Measurements from ENCODE around the gene VPS33B.
A peak's percentile ranks its signal among the peaks of the same experiment; 100 is the strongest.

Gene VPS33B

DNA sequence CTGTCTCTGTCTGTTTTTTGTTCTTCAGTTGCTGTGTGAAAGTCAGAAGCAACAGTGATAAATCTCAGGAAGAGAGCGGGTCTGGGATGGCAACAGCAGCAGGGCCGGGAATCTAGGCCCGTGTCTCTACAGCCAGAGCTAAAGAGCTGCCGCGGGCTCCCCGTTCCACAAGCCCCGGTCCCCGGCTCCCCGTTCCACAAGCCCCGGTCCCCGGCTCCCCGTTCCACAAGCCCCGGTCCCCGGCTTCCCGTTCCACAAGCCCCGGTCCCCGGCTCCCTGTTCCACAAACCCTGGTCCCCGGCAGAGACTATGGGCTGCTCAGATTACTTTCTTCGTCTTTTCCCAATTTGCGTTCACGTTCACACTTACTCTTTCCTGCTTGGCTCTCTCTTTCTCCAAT, 48.2 kb downstream of the VPS33B start:
- DNase-seq (ENCODE audit: low read depth), result no peak

DNA sequence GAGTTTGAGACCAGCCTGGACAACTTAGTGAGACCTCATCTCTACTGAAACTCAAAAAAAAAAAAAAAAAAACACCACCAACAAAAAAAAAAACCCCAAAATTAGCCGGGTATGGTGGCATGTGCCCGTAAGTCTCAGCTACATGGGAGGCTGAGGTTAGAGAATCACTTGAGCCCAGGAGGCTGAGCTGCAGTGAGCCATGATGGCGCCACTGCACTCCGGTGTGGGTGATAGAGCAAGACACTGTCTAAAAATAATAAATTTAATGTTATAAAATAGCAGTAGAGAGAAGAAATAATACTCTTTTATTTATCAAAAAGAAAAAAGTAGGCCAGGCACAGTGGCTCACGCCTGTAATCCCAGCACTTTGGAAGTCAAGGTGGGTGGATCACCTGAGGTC, 50.3 kb downstream of the VPS33B start:
- no peak for DNase-seq (ENCODE audit: low read depth)

DNA sequence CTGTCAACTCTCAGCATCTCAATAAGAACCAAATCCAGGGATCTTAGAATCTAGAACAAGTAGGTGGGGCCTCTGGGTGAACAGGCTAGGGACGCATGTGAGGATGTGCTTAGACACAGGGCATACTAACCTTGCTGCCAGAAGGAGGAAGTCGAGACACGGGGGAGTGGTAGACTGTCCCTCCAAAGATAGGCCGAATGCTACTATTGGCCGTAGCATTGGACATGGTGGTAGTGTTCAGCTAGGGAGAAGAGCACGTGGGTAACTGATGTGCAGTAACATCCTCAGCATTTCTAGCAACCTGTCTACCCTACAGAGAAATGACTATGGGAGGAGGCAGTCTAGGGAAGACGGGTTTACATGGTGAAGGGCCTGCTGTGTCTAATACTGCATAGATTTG, 52.1 kb downstream of the VPS33B start:
- no peak for DNase-seq (ENCODE audit: low read depth)

DNA sequence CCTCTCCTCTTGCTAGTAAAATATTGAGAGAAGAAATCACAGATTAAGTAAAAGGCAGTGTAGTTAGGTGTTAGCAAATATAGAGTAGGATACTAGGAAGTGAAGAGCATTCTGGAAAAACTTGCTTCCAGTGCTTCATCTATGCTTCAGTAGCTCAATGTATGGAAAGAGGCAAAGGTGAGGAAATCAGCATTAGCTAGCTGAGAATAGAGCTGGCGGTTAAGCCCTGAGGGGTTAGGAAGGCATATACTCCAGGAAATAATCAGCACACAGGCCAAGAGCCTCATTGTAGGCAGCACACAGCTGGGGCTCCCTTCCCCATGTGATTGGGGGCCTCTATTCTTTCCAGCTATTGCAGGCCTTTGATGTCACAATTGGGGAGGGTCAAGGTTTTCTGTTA, 54.0 kb downstream of the VPS33B start:
- DNase-seq (ENCODE audit: low read depth), result no peak

DNA sequence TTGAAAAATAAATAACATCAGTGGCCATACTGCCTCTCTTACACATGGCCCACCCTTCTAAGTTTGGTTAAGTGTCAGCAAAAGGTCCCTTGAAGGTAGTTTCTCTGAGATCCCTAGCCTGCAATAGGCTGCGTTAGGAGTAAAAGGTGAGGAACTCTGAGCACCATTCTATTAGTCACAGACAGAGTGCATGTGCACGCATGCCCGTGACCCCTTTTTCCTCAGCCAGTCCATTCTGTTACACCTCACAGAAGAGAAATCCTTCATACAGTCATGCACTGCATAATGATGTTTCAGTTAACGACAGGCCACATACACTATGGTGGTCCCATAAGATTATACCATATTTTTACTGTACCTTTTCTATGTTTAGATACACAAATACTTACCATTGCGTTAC, 55.2 kb downstream of the VPS33B start:
- DNase-seq (ENCODE audit: low read depth), result no peak

DNA sequence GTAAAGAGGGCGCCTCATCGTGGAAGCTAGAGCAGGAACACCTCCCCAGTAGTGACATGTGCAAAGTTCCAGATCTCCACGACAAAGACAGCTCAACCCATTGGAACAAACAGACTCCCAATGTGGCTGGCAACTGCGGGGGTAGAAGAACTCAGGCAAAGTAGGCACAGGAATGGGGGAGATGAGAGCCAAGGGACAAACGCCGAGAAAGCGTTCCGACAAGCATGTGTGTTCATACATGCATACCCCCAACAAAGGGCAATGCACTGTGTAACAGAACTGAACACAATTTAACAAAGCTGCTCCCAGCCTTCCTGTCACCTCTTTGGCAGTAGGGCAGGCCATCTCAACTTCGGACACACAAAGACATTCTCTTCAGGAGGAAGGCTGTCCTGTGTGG, 56.1 kb downstream of the VPS33B start:
- no peak for DNase-seq (ENCODE audit: low read depth)

DNA sequence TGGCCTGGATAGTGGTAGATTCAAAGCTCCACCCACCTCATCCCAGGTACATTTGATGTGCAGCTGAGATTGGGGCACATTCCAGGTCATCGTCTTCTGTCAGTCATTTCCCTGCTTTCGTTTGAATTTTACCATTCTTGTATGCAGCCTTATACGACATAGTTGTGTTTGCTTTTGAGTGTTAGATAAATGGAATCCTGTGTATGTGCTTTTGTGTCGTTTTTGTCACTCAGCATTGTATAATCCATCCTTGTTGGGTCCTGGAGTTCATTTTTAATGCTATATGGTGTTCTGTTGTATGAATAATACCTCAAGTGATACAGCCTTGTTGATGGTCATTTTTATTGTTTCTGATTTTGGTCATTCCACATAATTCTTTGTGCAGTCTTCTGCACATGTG, 60.4 kb downstream of the VPS33B start:
- no peak for DNase-seq (ENCODE audit: low read depth)

DNA sequence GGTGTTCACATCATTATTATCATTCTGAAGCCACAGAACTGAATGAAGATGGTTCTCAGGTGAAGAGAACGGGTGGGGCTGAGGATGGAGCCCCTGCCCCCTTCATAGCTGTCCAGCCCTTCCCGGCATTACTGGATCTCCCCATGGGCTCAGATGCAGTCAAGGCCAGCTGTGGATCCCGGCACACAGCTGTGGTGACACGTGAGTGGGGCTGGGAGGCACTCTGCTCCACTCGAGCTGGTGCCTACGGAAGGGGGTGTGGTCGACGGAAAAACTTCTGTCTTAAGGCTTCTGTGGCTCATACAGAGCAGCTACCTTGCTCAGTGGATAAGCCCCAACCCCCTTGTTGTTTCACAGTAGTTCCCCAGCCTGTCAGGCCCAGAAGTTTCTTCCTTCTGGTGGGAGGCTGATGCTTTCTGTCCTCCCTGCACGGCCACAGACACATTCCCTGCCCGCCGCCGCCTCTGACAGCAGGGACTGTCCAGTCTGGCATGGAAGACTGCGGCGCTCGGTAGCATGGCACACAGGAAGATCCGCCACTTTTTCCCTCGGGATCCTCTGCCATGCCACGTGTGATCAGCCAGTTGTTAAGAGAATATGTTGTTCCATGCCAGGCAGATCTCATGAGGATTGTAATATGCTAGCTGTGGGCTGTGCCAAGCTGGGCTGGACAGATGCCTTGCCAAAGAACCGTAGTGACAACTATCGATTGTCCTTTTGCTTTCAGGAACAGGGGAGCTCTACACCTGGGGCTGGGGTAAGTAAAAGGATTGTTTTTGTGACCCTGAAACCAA, 61.9 kb downstream of the VPS33B start:
- no peak for DNase-seq (ENCODE audit: low read depth)

DNA sequence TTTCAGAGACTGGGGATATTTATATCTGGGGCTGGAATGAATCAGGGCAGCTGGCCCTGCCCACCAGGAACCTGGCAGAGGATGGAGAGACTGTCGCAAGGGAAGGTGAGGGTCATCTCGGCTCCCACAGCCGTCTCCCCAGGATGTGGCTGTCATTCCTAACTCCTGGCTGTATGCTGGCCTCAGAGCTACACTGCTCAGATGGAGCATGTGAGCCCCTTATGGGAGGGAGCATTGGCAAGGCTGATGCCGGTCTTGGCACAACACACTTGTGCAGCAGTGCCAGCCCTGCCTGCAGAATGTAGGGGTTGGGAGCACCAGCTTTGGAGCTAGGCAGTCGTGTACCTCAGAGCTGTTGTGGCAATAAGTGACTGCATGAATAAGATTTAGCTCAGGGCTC, 62.5 kb downstream of the VPS33B start:
- DNase-seq (ENCODE audit: low read depth), result no peak

DNA sequence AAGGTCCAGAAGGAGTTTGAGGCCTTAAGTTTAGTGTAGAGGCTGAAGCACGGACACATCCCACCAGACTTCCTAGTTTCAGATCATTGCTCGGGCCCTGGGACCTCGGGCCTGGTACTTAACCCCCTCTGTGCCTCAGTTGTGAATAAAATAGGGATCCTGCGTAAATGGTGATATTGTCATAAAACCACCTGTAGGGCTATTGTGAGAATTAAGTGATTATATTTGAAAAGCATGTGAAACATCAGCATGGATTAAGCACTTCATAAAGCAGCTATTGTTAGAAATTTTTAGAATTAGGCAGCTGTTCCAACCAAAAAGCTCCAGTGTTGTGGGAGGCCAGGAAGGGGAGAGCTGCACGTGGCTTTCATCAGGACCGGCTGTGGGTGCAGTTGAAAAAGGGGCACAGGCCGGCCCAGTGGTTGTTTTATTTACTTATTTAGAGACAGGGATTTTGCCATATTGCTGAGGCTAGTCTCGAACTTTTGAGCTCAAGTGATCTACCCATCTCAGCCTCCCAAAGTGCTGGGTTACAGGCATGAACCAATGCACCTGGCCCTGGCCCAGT, 63.3 kb downstream of the VPS33B start:
- no peak for DNase-seq (ENCODE audit: low read depth)

DNA sequence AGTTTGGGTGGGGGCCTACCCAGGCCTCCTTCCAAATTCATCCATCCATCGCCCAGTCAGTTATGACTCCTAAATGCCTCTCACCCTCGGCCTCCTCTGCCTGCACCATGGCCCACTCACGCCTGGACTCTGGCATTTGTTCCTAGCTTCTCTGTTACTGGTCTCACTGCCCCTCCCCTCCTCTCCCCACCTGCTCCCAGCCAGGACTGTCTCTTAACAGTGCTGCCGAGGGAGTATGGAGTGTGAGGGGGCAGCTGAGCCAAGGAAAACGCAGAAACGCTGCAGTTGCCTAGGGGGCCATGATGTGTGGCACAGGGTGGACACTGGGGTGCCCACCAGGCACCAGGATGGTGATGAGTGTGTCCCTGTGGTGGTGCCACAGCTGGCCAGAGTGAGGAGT, 64.6 kb downstream of the VPS33B start:
- no peak for DNase-seq (ENCODE audit: low read depth)

DNA sequence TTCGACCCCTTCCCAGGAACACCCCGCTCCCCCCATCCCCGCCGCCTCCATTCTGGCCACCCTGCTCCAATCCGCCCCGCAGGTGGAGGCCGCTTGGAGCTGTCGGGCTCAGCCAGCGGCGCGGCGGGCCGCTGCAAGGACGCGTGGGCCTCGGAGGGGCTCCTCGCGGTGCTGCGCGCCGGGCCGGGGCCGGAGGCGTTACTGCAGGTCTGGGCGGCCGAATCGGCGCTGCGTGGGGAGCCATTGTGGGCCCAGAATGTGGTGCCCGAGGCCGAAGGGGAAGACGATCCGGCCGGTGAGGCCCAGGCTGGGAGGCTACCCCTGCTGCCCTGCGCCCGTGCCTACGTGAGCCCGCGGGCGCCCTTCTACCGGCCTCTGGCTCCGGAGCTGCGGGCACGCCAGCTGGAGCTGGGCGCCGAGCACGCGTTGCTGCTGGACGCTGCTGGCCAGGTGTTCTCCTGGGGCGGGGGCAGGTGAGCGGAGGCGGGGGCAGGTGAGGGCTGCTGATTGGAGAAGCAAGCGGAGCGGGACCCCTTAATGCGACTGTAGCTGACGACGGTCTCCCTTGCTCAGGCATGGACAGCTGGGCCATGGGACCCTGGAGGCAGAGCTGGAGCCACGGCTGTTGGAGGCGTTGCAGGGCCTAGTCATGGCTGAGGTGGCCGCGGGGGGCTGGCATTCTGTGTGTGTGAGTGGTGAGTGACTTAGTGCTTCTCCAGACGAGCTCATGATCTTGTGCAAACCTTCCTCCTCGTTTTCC, 65.2 kb downstream of the VPS33B start:
- no peak for DNase-seq (ENCODE audit: low read depth)

DNA sequence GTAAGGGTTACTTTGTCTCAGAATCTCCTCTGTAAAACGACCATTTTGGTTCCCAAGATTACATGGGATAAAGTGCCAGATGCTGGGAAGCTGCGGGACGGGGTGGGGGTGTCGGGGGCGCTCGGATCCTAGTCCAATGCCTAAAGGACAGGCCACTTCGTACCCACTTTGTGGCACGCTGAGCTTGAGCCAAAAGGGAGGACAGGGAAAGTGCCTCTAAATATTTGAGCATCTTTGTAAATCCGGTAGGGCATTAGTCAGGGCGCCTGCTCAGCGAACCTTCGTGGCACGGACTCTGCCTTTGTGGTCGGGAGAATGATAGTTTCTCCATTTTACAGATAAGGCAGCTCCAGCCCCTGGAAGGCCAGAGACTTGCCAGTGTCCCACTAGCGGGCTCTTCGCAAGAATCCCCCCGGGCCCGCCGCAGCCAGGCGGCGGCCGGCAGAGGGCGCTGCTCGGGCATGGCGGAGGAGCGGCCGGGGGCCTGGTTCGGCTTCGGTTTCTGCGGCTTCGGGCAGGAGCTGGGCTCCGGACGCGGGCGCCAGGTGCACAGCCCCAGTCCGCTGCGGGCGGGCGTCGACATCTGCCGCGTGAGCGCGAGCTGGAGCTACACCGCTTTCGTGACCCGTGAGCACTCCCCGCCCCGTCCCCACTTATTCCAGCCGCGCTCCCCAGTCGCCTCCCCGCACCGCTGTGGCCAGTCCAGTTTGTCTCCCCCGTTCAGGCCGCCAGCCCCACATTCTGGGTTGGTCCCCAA, 65.9 kb downstream of the VPS33B start:
- DNase-seq (ENCODE audit: low read depth), result peak; percentile 37

DNA sequence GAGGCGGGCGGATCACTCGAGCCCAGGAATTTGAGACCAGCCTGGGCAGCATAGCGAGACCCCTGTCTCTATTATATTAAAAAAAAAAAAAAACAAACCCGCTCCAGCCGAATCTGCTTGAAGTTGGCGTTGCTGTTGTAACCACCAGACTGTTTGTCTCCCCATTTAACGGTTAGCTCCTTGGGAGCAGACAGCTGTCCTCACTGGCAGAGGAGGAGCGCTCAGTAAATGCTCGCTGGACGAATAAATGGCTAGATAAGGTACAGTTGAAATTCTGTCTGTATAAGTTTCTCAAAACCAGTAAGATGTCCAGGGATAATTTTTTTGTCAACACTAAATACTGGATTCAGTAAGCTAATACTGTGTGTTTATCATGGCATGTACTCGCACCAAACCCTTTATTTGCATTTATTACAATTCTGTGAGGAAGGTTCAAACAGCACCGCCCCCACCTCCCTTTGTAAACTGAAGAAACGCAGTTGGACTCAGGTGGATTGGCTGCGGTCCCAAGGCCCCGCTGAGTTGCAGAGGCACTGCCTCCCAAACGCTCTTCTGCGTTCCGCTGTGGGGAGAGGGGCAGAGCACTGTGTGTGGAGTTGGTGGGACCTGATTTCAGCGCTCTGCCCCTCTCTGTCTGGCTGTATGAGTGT, 66.6 kb downstream of the VPS33B start:
- no peak for DNase-seq (ENCODE audit: low read depth)

DNA sequence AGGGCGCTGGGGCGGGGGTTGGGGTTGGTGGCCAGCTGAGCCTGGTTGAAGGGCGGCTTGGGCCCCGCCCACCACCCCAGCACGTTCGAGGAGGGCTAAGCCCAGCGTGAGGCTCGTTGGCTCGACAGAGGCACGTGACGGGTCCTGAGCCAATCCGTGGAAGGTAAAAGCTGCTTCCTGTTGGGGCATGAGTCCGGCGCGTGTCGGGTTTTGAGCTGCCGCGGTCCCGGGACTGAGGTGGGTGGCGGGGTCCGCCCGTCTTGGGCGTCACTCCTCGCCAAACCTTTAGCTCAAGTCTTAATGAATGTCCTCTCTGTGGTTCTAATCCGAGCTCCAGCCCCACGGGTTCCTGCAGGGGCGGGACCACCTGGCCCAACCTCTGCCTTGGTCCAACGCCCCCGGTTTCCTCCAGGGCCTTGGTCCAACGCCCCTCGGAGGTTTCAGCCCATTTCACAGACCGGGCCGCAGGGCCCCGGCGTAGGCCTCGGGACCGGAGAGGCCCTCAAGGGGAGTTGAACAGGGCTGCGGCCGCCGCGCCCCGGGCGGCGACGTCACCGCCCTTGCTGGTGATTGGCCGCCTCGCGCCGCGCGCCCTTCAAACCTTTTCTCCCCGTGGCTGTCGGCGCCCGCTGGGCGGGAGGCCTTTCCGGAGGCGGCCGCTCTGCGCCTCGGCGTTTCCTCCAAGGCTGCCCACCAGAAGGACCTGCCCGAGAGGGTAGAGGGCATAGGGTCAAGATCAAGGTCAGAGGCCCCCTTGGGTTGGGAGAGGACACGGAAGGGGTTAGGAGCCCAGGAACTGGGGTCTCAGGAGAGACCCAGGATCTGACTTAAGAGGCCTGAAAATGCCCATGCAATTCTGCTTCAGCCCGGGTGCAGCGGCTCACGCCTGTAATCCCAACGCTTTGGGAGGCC, 67.4 kb downstream of the VPS33B start, which contains the start of gene RCCD1:
Gene RCCD1, plus strand, starts transcription at position 173 of the 912 bp plus-strand sequence. CDS start 1,851 bp downstream, outside the sequence.
- peak; percentile 73 for DNase-seq (ENCODE audit: low read depth)

DNA sequence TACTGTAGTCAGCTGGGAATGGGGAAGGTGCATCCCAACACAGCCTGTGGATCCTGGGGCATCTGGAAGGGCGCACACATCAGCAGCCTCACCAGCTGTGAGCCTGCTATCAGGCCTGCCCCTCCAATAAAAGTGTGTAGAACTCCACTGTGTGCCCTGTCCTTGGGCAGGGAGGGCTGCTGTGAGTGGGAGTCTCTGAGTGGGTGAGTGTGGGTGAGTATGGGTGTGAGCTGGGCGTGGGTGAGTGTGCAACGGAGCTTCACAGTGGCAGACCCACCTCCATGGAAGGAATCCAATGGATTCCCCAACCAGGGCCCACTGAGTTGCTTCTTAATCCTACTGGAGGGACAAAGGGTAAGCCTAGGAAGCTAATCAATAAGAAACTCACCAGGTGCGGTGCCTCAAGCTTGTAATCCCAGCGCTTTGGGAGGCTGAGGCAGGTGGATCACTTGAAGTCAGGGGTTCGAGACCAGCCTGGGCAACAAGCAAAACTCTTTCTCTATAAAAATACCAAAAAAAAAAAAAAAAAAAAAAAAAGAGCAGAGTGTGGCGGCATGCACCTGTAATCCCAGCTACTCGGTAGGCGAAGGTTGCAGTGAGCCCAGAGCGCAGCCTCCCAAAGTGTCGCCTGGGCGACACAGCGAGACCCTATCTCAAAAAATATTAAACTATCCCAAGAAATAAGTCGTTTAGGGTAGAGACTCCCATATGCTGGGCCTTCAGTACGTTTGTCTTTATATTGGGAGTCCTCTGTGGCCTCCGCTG, 68.3 kb downstream of the VPS33B start:
- DNase-seq (ENCODE audit: low read depth), result no peak

DNA sequence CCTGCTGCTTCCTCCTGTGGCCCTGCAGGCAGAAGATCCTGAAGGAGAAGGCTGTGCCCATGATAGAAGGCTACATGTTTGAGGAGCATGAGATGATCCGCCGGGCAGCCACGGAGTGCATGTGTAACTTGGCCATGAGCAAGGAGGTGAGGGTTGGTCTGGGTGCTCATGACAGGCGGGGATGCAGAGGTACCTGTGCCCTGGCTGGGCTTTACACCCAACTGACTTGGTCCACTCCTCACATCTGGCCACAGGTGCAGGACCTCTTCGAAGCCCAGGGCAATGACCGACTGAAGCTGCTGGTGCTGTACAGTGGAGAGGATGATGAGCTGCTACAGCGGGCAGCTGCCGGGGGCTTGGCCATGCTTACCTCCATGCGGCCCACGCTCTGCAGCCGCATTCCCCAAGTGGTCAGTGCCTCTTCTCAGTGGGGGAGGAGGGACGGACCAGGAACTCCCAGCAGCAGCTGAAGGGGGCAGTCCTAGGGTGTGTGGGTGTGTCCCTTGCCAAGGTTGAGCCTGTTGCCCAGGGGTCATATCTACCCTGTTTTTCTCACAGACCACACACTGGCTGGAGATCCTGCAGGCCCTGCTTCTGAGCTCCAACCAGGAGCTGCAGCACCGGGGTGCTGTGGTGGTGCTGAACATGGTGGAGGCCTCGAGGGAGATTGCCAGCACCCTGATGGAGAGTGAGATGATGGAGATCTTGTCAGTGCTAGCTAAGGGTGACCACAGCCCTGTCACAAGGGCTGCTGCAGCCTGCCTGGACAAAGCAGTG, 69.3 kb downstream of the VPS33B start:
- no peak for DNase-seq (ENCODE audit: low read depth)

DNA sequence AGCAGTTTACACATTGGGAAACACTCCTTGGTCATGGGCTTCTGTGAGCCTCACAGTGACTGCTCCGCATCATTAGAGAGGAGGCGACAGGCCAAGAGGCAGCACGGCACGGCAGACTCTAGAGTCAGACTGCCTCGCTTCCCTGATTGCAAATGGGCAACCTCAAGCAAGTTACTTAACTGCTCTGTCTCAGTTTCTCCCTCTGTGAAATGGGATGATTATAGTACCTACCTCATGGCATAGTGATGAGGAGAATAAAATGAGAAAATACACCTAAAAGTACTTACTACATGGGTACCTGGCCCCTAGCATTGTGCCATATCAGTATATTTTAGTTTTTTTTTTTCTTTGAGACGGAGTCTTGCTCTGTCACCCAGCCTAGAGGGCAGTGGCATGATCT, 71.7 kb downstream of the VPS33B start:
- no peak for DNase-seq (ENCODE audit: low read depth)

DNA sequence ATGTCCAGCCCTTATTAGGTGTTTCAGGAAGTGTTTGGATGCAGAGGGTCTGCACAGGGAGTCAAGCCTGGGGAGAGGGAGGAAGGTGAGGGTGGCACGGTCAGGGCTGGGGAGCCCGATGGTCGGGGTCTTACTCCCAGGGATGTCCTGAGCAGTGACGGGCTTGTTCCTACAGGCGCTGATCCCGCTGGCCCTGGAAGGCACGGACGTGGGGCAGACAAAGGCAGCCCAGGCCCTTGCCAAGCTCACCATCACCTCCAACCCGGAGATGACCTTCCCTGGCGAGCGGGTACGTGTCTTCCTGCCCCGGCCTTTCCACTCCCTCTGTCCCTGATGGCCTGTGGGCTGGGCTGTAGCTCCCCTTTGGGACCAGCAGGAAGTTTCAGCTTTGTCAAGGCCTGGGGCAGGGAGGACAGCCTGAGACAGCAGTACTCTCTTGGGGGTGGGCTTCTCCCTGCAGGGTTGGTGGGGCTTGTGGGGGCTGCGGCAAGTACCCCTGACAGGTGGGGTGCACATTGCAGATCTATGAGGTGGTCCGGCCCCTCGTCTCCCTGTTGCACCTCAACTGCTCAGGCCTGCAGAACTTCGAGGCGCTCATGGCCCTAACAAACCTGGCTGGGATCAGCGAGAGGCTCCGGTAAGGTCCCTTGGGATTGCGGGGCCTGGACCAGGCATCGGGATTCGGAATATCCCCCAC, 72.3 kb downstream of the VPS33B start:
- no peak for DNase-seq (ENCODE audit: low read depth)

All from stimulated activated CD8-positive, alpha-beta memory T cell treated with anti-CD3 and anti-CD28 coated beads, Interleukin-15, amount 100 ng/mL, for 1 hour (primary cell).